Hepatocyte (in vitro differentiated cells): ENCODE measurements around the gene ARFGEF3.
"Not testable (repeated sequence)": the region's sequence is repeated elsewhere in the genome, so short reads cannot be mapped to it uniquely, and the experiment has no call there.

ENCODE experiments used
- CTCF ChIP-seq: fragments of 200-600 bp; sonication (generic); IDR thresholded peaks from 2 replicates; pipeline ENCODE4 v1.5.1; 2016; ENCODE audit warnings: antibody characterized with exemption, mild to moderate bottlenecking; ENCODE audit not compliant: poor library complexity
- EZH2 ChIP-seq: fragments of 200-600 bp; sonication (generic); IDR thresholded peaks from 2 replicates; pipeline ENCODE4 v1.6.1; 2016; ENCODE audit warnings: antibody characterized with exemption, mild to moderate bottlenecking, borderline replicate concordance

- TF ChIP-seq CTCF, EZH2: not testable (repeated sequence)
These were observed 42.5 kb upstream of the ARFGEF3 start for GRCh38 chr6:138119229-138119628.
